GM19468 (cell line): ENCODE measurements around the gene C6orf136.
A peak's percentile ranks its signal among the peaks of the same experiment; 100 is the strongest.

Source experiments
- ATAC-seq: cut with Tn5 transposase; IDR thresholded peaks from one replicate; pipeline ENCODE4 v1.9.1; 2021; ENCODE audit warnings: mild to moderate bottlenecking, moderate library complexity, moderate number of reproducible peaks; ENCODE audit not compliant: unreplicated experiment; ENCODE audit errors: extremely low read depth

The C6orf136 gene

DNA sequence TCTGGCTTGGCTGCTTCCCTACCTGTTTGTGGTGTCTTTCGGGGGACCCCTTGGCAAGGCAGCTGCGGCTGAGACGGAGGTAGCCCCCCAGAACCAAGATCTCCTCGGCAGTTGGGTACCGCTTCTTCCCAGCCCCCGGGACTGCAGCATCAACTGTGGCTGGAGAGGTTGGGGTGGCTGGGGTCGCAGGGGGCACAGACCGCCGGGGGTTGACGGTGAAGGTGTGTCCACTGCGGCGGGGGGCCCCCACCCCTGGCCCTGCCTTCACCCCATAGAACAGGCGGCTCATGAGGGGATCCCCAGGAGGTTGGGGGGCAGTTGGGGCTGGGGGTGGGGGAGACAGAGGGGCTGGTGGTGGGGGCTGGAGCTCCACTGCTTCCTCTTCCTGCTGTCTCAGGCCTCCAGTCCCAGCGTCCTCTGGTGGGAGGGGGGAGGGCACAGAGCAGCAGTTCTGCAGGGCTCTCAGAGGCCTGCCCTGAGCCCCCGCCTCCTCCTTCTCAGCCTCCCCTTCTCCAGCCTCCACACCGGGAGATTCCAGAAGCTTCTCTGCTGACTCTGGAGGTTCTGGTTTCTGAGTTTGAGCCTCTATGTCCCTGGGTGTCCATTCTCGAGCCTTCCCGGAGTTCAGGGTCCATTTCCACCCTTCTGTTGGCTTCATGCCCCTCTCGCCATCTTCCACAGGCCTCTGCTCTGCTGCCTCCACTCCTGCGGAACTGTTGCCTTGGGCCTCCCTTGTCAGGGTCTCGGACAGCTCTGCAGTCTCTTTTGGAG, 37.6 kb downstream of the C6orf136 start:
- ATAC-seq: no peak

GRCh38 chr6:30685157-30686008, 38.5 kb downstream of the C6orf136 start:
- ATAC-seq: no peak

DNA sequence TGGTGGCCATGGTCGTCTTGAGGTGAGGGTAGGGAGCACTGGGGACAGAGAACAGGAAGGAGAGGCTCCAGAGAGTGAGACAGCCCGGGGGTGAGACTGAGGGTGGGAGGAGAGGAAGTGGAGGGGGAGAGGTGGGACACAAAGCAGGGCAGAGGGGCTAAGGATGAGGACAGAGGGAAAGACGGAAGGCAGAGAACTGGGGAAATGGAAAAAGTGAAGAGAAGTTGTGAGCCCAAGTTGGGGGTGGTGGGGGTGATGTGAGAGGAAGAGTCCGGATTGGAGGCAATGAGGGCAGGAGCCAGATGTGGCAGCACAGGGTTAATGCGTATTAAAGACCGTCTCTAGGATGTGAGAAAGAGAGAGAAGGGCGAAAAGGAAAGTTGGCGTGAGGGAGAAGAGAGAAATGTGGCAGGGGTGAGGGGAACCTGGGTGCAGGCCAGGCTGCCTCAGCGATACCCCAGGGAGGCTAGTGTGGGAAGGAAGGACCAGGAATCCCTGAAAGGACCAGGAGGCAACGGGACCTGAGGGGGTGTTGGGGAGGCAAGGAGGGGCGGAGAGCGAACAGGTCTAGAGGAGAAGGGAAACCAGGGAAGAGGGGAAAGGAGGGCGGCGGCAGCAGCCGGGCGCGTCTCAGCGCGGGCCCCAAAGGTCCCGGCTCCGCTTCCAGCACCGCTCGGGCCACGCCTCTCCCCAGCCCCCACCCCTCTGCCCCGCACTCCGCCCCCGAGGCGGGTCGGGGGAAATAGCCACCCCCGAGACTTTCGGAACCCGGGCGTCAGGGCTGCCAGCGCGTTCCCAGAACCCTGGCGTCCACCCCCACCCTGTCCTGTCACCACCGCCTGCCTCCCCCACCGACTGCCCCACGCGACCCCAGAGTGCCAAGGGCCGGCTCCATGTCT, 39.3 kb downstream of the C6orf136 start, which contains the start of gene PPP1R18:
TSS of gene PPP1R18 (minus strand) at position 637 of the 899 bp plus-strand sequence. CDS start at position 10, 627 bp downstream.
- no peak for ATAC-seq

DNA sequence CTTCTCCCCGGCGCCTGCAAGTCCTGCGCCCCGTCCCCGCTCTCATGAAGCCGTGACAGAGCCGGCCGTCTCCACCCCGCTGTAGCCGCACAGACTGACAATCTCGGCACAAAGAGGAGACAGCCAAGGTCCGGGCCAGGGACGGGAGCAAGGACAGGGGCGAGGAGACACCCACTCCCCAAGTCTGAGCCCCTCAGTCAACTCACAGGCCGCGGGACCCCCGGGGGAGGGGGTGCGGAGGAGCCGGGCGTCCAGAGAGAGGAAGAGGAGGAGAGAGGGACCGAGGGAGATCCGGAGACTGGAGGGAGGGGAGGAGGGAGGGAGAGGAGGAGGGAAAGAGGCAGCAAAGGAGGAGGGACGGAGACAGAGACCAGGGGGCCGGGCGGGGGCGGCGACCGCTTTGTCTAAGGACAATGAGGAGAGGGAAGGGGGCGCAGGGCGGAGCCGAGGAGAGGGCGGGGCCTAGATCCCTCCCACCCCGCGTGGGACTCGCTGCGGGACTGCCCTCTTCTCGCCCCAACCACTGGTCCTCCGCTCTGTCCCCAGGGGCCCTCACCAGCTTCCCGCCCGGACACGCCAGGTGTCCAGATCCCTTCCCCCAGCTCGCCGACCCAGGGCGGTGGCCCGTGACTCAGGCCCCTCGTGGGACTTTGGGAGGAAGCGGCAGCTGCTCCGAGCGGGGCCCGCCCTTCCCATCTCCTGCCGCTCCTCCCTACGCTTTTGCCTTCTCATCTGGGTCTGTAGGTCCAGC, 40.1 kb downstream of the C6orf136 start:
- ATAC-seq: peak; percentile 31

DNA sequence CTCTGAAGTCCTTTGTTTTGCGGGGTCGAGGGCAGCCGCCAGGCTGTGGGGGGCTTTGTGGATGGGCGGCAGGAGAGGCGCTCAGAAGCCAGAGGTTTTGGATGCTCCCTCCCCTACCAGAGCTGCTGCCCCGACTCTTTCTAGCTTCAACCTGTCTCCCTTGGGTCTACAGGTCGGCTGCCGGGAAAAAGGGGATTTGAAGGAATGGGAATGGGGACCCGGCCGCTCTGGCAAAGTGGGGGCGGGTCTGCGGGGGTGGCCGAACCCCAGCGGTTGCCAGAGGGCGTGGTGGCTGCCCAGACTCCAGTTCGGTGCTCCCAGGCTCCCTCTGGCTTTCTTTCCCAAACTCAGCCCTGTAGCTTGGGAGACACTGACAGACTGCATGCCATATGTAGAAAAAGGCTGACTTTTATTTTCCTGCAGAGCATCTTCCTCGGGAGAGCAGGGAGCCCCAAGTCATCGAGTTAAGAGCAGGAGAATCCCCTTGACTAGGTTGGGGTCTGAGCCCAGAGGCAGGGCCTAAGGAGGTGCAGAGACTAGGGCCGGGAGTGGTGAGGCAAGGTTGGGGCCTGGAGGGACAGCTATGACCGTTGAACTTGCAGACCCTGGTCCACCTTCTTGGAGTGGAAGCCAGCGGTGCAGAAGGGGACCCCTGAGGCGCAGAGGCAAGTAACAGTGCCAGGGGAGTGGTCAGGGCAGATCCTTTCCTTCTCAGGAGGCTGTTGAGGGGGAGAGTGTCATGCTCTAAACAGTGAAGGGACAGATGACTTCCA, 40.9 kb downstream of the C6orf136 start:
- ATAC-seq: no peak

DNA sequence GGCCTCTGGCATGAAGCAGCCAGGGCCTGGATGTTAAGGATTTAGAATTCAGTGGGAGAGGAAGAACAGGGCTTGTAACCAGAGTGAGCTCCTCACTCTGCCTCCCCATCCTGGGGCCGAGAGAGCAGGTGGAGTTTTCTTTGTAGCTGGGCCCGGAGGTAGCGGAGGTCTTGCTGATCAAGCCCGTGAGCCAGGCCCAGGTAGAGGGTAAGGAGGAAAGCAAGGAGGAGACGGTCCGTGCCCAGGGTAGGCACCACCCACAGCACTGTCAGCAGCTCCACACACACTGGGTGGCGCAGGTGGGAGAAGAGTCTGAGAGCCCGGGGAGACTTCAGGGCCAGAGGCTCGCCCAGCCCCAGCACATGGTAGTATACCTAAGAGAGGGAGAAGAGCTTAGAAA, 41.6 kb downstream of the C6orf136 start:
- no peak for ATAC-seq

DNA sequence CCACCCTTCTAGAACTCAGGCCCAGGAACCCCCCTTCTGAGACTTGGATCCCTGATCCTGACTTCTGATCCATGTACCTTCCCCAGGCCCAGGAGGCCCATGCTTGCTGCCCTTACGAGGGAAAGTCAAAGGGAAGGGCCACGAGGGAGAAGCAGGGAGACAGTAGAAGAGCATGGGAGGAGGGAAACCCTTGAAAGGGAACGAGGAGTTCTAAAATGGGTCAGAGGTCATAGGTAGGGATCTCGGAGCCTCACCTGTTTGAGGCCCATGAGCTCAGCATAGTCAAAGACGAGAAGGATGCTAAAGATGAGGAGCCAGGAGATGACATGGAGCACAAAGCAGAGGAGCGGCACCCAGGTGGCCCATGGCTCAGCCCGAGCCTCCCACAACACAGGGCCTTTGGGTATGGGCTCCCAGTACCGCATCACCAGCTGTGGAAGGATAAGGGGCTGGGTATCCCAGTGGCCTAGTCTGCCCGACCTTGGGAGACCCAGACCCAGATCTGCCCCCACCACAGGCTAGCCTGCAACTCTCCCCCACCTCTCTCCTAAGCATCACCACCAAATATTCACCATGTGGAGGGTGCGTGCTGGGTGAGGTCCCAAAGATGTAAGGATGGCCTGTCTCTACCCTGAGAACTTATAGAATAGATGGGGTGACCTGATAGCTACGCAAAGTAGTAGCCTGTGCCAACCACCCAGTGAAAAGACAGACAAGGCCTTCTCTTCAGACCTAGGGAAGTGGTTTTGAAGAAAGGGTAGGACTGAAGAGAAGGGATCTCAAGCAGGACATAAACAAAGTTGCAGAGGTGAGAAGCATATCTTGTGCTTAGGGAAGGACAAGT, 42.3 kb downstream of the C6orf136 start:
- no peak for ATAC-seq

GRCh38 chr6:30689985-30690384, 43.1 kb downstream of the C6orf136 start:
- ATAC-seq: no peak

DNA sequence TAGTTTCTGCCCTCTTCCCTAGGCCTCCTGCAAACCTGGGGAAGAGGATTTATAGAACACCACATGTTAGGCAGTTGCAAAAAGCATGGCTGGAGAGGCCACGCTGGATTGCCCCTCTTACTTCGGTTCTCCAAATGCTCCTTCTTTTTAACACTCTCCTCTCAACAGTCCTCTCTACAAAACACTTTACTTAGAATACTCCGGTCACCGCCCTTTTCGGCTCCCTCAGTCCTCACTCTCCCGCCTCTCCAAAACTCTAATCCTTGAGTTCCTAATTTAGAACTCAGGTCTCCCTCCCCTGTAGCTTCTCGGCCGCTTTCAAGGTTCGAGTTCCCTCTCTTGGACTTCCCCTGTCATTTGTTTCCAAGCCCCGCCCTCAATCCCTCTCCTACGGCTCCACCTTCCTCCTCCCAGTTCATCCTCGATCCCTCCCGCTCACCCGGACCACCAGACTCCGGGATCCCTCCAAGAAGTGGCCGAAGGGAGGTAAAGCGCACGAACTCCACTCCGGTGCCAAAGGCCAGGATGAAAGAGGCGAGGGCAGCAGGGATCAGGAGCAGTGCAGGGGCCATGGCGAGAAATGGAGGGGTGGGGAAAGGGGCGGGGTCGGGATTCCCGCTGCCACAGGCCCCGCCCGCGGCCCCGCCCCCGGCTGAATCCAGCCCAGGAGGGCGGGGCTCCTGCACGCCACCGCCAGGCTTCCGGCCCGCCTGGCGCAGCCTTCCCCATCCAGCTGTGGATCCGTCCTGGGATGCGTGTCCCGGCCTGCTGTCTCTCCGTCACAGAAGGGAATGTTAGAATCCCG, 43.7 kb downstream of the C6orf136 start, which contains the start of gene NRM:
TSS of gene NRM (minus strand) at position 582 of the 805 bp plus-strand sequence. CDS start at position 572, 10 bp downstream.
- no peak for ATAC-seq

GRCh38 chr6:30691208-30691847, 44.4 kb downstream of the C6orf136 start:
- no peak for ATAC-seq

DNA sequence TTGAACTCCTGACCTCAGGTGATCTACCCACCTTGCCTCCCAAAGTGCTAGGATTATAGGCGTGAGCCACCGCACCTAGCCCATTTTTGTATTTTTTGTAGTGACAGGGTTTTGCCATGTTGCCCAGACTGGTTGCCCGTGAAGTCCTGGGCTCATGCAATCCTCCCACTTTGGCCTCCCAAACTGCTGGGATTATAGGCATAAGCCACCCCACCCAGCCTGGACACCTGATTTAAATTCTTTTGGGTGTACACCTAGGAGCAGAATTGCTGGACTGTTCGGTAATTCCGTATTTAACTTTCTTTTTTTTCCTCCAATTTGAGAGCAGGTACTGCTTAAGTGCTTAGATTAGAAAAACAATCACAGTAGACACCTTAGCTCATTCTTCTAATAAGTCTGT, 49.5 kb downstream of the C6orf136 start:
- no peak for ATAC-seq

GRCh38 chr6:30700340-30700739, 53.4 kb downstream of the C6orf136 start:
- ATAC-seq: no peak
